A673 (cell line): ENCODE results near the gene LITAFD.

ENCODE experiments used
- CTCF ChIP-seq: fragments of 300-800, 200-600 bp; sonication (generic); conservative IDR thresholded peaks from 2 replicates; pipeline ENCODE4 v1.5.1; 2017; ENCODE audit warnings: low read depth, mild to moderate bottlenecking, antibody characterized with exemption, low read length, moderate library complexity, mixed read lengths
- EZH2 ChIP-seq: fragments of 200-600 bp; sonication (generic); IDR thresholded peaks from 2 replicates; pipeline ENCODE4 v1.6.1; 2017; ENCODE audit warnings: borderline replicate concordance, low read depth, mild to moderate bottlenecking, mixed read lengths, antibody characterized with exemption, low read length; ENCODE audit not compliant: poor library complexity, severe bottlenecking

GRCh38 chr16:8851761-8852403 is 30.3 kb upstream of the LITAFD start:
- TF ChIP-seq EZH2 (no peak), CTCF (no peak)
